Hepatocyte (in vitro differentiated cells): ENCODE results near the gene ACAD8. TPM values are rescaled to one million over a fixed set of nuclear protein-coding genes. Genes with fewer than 3 reads are reported as not detected.

Experiments
- DNase-seq: peaks from one replicate; pipeline ENCODE4 v3.0.0-alpha.2; 2016; ENCODE audit warnings: low spot score
- H2AFZ ChIP-seq: fragments of 200-600 bp; sonication (generic); 2 replicates; pipeline ENCODE4 v1.6.0; 2016; ENCODE audit warnings: antibody characterized with exemption, mild to moderate bottlenecking
- H3K27ac ChIP-seq: fragments of 200-600 bp; sonication (generic); 2 replicates; pipeline ENCODE4 v1.5.1; 2016; ENCODE audit warnings: mild to moderate bottlenecking
- H3K27me3 ChIP-seq: fragments of 200-600 bp; sonication (generic); 2 replicates; pipeline ENCODE4 v1.6.1; 2016
- H3K36me3 ChIP-seq: fragments of 200-600 bp; sonication (generic); replicated peaks from 2 replicates; pipeline ENCODE4 v1.5.1; 2016; ENCODE audit warnings: low read depth; ENCODE audit not compliant: insufficient read depth
- H3K4me1 ChIP-seq: fragments of 200-600 bp; sonication (generic); 2 replicates; pipeline ENCODE4 v1.5.1; 2016; ENCODE audit warnings: mild to moderate bottlenecking, moderate library complexity; ENCODE audit not compliant: insufficient read depth
- H3K4me2 ChIP-seq: fragments of 200-600 bp; sonication (generic); 2 replicates; pipeline ENCODE4 v1.6.0; 2016
- H3K4me3 ChIP-seq: fragments of 200-600 bp; sonication (generic); 2 replicates; pipeline ENCODE4 v1.5.1; 2016; ENCODE audit warnings: mild to moderate bottlenecking
- H3K79me2 ChIP-seq: fragments of 200-600 bp; sonication (generic); 2 replicates; pipeline ENCODE4 v1.6.0; 2017; ENCODE audit warnings: mild to moderate bottlenecking
- H3K9me2 ChIP-seq: fragments of 200-600 bp; sonication (generic); replicated peaks from 2 replicates; pipeline ENCODE4 v1.6.0; 2017; ENCODE audit warnings: mild to moderate bottlenecking; ENCODE audit not compliant: insufficient read depth
- H3K9me3 ChIP-seq: fragments of 200-600 bp; sonication (generic); 2 replicates; pipeline ENCODE4 v1.5.1; 2016; ENCODE audit warnings: low read depth, mild to moderate bottlenecking
- H4K20me1 ChIP-seq: fragments of 200-600 bp; sonication (generic); 2 replicates; pipeline ENCODE4 v1.6.0; 2016; ENCODE audit warnings: mild to moderate bottlenecking; ENCODE audit not compliant: insufficient read depth, poor library complexity, severe bottlenecking
- EZH2 ChIP-seq: fragments of 200-600 bp; sonication (generic); IDR thresholded peaks from 2 replicates; pipeline ENCODE4 v1.6.1; 2016; ENCODE audit warnings: antibody characterized with exemption, mild to moderate bottlenecking, borderline replicate concordance
- EZH2phosphoT487 ChIP-seq: fragments of 200-600 bp; sonication (generic); IDR thresholded peaks from one replicate; pipeline ENCODE4 v1.6.1; 2018; ENCODE audit warnings: antibody characterized with exemption, mild to moderate bottlenecking, low read depth, moderate library complexity; ENCODE audit not compliant: unreplicated experiment, severe bottlenecking
- WGBS: methylation state at CpG from one replicate; pipeline ENCODE4 v1.1.6; 2016; ENCODE audit warnings: low lambda C conversion rate; ENCODE audit errors: missing lambda C conversion rate; 5-methylcytosine and 5-hydroxymethylcytosine counted together
- polyA plus RNA-seq: library from polyadenylated mRNA; unstranded; fragments of >200 nt; fragmentation: Nextera tagmentation; extraction: Ambion mirVana; gene quantifications from 2 replicates; pipeline ENCODE4 v1.2.1, GENCODE V29; 2016
- total RNA-seq: library from RNA; depleted of rRNA; stranded (reverse); fragments of >200 nt; gene quantifications from 2 replicates; pipeline ENCODE4 v1.2.3, GENCODE V29; 2014
- TF ChIP-seq, protein P1 (sequence below): fragments of 200-600 bp; sonication (generic); IDR thresholded peaks from 2 replicates; pipeline ENCODE4 v1.5.1; 2016; ENCODE audit warnings: antibody characterized with exemption, mild to moderate bottlenecking; ENCODE audit not compliant: poor library complexity

The ACAD8 gene
- total and polyA plus RNA-seq, 2 experiments from 2014 or later, result 18.9 to 19.6 TPM

DNA sequence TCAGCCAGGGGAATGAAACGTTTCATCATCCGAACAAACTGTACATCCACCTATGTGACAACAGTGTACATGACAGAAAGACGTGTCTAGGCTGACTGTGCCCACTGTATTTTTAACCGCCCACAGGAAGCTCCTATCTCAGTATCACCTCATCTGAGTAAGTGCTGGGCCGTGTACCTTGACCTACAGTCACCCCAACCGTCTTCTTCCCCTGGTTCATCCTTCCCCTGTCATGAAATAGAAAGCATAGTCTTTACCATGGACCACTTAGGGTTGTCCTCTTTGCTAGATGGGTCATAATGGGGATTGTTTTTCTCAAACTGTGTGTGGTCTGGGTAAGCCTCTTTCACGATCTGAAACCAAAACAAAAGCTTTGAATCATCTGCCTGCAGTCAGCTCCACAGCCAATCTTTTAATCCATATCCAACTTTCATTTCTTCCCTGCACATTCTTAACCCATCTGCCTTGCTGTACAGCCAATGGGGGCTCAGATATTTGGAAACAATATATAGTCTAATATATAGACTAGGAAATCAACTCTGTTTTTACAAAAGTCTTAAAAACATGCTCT is 4.4 kb upstream of the ACAD8 start:
- Histone ChIP-seq H2AFZ (no peak overlapping the region), H3K4me2 (no peak overlapping the region), H4K20me1 (no peaks in the 10 kb centered on the region), H3K4me1 (peaks cover 4% of the 10 kb centered on the region), H3K27me3 (no peaks in the 10 kb centered on the region), H3K4me3 (no peak overlapping the region), H3K36me3 (no peaks in the 10 kb centered on the region), H3K27ac (no peak overlapping the region), H3K9me2 (no peaks in the 10 kb centered on the region), H3K79me2 (peaks cover 13% of the 10 kb centered on the region), H3K9me3 (no peaks in the 10 kb centered on the region)
- no peak for DNase-seq
- TF ChIP-seq EZH2phosphoT487 (no peak), EZH2 (no peak)
- TF ChIP-seq, protein P1, sequence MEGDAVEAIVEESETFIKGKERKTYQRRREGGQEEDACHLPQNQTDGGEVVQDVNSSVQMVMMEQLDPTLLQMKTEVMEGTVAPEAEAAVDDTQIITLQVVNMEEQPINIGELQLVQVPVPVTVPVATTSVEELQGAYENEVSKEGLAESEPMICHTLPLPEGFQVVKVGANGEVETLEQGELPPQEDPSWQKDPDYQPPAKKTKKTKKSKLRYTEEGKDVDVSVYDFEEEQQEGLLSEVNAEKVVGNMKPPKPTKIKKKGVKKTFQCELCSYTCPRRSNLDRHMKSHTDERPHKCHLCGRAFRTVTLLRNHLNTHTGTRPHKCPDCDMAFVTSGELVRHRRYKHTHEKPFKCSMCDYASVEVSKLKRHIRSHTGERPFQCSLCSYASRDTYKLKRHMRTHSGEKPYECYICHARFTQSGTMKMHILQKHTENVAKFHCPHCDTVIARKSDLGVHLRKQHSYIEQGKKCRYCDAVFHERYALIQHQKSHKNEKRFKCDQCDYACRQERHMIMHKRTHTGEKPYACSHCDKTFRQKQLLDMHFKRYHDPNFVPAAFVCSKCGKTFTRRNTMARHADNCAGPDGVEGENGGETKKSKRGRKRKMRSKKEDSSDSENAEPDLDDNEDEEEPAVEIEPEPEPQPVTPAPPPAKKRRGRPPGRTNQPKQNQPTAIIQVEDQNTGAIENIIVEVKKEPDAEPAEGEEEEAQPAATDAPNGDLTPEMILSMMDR, result no peak
- 85% methylated on average over 7 of the region's 7 CpGs for WGBS

DNA sequence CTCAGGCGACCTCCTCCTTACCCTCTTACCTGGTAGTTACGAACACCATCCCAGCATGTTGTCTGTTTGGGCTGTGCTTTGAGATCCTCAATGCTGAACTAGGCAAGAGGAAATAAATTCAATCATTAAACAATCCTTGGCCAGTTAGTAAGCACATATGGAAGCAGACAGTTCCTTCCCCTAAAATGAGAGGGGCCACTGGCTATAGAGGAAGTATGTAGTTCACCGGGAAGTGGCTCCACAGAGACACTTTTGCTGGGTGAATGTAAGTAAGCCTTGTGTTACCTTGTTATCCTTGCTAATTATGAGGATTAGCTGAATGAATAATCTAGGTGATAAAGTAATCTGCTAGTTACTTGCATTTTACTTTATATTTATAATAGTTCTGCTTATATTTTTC is 3.1 kb upstream of the ACAD8 start:
- no peak overlapping the region for H2AFZ ChIP-seq
- no peaks in the 10 kb centered on the region for H3K36me3 ChIP-seq
- WGBS, result 95% methylated on average over 3 of the region's 3 CpGs
- no peaks in the 10 kb centered on the region for H3K27me3 ChIP-seq
- peaks cover 26% of the 10 kb centered on the region for H3K79me2 ChIP-seq
- no peaks in the 10 kb centered on the region for H3K9me2 ChIP-seq
- no peak overlapping the region for H3K4me2 ChIP-seq
- peaks cover 4% of the 10 kb centered on the region for H3K4me1 ChIP-seq
- no peak overlapping the region for H3K4me3 ChIP-seq
- TF ChIP-seq EZH2phosphoT487 (no peak), EZH2 (no peak)
- no peaks in the 10 kb centered on the region for H4K20me1 ChIP-seq
- no peaks in the 10 kb centered on the region for H3K9me3 ChIP-seq
- DNase-seq, result no peak
- no peak overlapping the region for H3K27ac ChIP-seq

DNA sequence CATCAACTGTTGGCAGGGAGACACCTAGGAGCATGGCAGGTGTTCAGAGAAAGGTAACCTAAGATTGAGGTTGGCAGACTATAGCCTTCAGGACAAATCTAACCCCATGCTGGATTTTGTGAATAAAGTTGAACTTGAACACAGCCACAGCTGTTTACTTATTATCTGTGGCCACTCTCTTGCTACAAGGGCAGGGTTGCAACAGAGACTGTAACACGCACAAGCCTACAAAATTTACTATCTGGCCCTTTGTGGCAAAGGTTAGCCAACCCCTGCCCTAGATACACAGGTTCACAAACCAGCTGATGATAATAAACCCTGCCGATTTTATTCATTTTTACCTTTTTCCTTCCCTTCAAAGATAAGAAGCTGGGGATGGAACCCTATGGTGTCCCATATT is 2.7 kb upstream of the ACAD8 start:
- H3K36me3 ChIP-seq, result no peaks in the 10 kb centered on the region
- H3K9me3 ChIP-seq, result no peaks in the 10 kb centered on the region

More for the DNA sequence above, 2.7 kb upstream of the ACAD8 start:
- Histone ChIP-seq H3K79me2 (peaks cover 29% of the 10 kb centered on the region), H4K20me1 (no peaks in the 10 kb centered on the region), H2AFZ (no peak overlapping the region), H3K27ac (no peak overlapping the region), H3K9me2 (no peaks in the 10 kb centered on the region), H3K4me1 (peaks cover 4% of the 10 kb centered on the region), H3K4me3 (no peak overlapping the region), H3K27me3 (no peaks in the 10 kb centered on the region), H3K4me2 (no peak overlapping the region)
- DNase-seq, result no peak
- 82% methylated on average over 2 of the region's 2 CpGs for WGBS
- TF ChIP-seq, protein P1, result no peak
- TF ChIP-seq EZH2phosphoT487, result no peak
- TF ChIP-seq EZH2, result no peak
